Hematopoietic multipotent progenitor cell treated with erythropoietin and hydrocortisone succinate and interleukin-3 and kit ligand, for 17 days (in vitro differentiated cells): Measurements from ENCODE around the gene COX6A1.

Source experiments
- DNase-seq: peaks from one replicate; pipeline ENCODE4 v3.0.0-alpha.2; 2015; ENCODE audit warnings: low spot score

The COX6A1 gene

GRCh38 chr12:120468325-120468820, 30.5 kb downstream of the COX6A1 start:
- DNase-seq: peak; percentile 25

- DNase-seq: no peak
These were observed 31.0 kb downstream of the COX6A1 start for GRCh38 chr12:120468821-120469449.

GRCh38 chr12:120469450-120470149, 31.7 kb downstream of the COX6A1 start, which contains the start of gene SRSF9:
Gene SRSF9 (minus strand): TSS chr12:120469748. CDS start chr12:120469609, 139 bp downstream.
- peak; percentile 97 for DNase-seq

GRCh38 chr12:120470150-120470784, 32.4 kb downstream of the COX6A1 start:
- DNase-seq: no peak

GRCh38 chr12:120472521-120472920, 34.6 kb downstream of the COX6A1 start:
- no peak for DNase-seq

GRCh38 chr12:120473807-120474615, 36.1 kb downstream of the COX6A1 start:
- DNase-seq: no peak

- DNase-seq: no peak
These were observed 36.7 kb downstream of the COX6A1 start for GRCh38 chr12:120474616-120474960.

GRCh38 chr12:120475643-120476042, 37.7 kb downstream of the COX6A1 start:
- DNase-seq: no peak

GRCh38 chr12:120479458-120479857, 41.5 kb downstream of the COX6A1 start:
- DNase-seq: no peak

- no peak for DNase-seq
These were observed 42.3 kb downstream of the COX6A1 start for GRCh38 chr12:120480211-120480610.

- no peak for DNase-seq
These were observed 43.3 kb downstream of the COX6A1 start for GRCh38 chr12:120481022-120481767.

GRCh38 chr12:120483621-120484020, 45.7 kb downstream of the COX6A1 start:
- no peak for DNase-seq

GRCh38 chr12:120485961-120486881, 48.3 kb downstream of the COX6A1 start:
- DNase-seq: no peak

- peak; percentile 50 for DNase-seq
These were observed 49.6 kb downstream of the COX6A1 start for GRCh38 chr12:120487552-120487951.

- DNase-seq: no peak
These were observed 50.2 kb downstream of the COX6A1 start for GRCh38 chr12:120488057-120488640.

GRCh38 chr12:120489018-120489417, 51.1 kb downstream of the COX6A1 start:
- no peak for DNase-seq

GRCh38 chr12:120490325-120490724, 52.4 kb downstream of the COX6A1 start:
- DNase-seq: no peak
